OCI-LY1 (cell line): Measurements from ENCODE around the gene CERS6.

ENCODE experiments used
- H2AFZ ChIP-seq: fragments of 200-600 bp; sonication (generic), shearing (Covaris generic); 2 replicates; pipeline ENCODE4 v1.6.0; 2014; ENCODE audit warnings: antibody characterized with exemption, mild to moderate bottlenecking, low read length
- H3F3A ChIP-seq: fragments of 200-600 bp; sonication (generic), shearing (Covaris generic); 2 replicates; pipeline ENCODE4 v1.6.0; 2014; ENCODE audit warnings: mild to moderate bottlenecking, antibody characterized with exemption, low read length, moderate library complexity; ENCODE audit not compliant: insufficient read depth
- H3K27ac ChIP-seq: fragments of 200-600 bp; sonication (generic); 2 replicates; pipeline ENCODE4 v1.5.1; 2014; ENCODE audit warnings: low read length, mixed run types, mild to moderate bottlenecking, low read depth; ENCODE audit not compliant: poor library complexity, severe bottlenecking
- H3K27me3 ChIP-seq: fragments of 200-600 bp; sonication (generic); 2 replicates; pipeline ENCODE4 v1.6.0; 2014; ENCODE audit warnings: antibody characterized with exemption, mild to moderate bottlenecking, low read length, moderate library complexity; ENCODE audit not compliant: insufficient read depth
- H3K36me3 ChIP-seq: fragments of 200-600 bp; sonication (generic); 2 replicates; pipeline ENCODE4 v1.6.1; 2014; ENCODE audit warnings: mild to moderate bottlenecking, antibody characterized with exemption, low read length, moderate library complexity, mixed read lengths; ENCODE audit not compliant: insufficient read depth
- H3K4me1 ChIP-seq: fragments of 200-600 bp; sonication (generic); 2 replicates; pipeline ENCODE4 v1.5.1; 2014; ENCODE audit warnings: mild to moderate bottlenecking, low read length, moderate library complexity; ENCODE audit not compliant: insufficient read depth, severe bottlenecking
- H3K4me2 ChIP-seq: fragments of 200-600 bp; sonication (generic), shearing (Covaris generic); 2 replicates; pipeline ENCODE4 v1.6.1; 2014; ENCODE audit warnings: low read length
- H3K4me3 ChIP-seq: fragments of 200-600 bp; sonication (generic); 2 replicates; pipeline ENCODE4 v1.5.1; 2014; ENCODE audit warnings: low read length, low read depth, mild to moderate bottlenecking, mixed read lengths; ENCODE audit not compliant: poor library complexity, severe bottlenecking
- H3K79me2 ChIP-seq: fragments of 200-600 bp; shearing (Covaris generic); 2 replicates; pipeline ENCODE4 v1.6.1; 2016; ENCODE audit warnings: mixed run types, low read length, mixed read lengths; ENCODE audit not compliant: insufficient read depth
- H3K9ac ChIP-seq: fragments of 200-600 bp; sonication (generic), shearing (Covaris generic); 2 replicates; pipeline ENCODE4 v1.6.1; 2014; ENCODE audit warnings: mild to moderate bottlenecking, low read length, mixed read lengths
- H3K9me2 ChIP-seq: fragments of 200-600 bp; sonication (generic), shearing (Covaris generic); 2 replicates; pipeline ENCODE4 v1.6.1; 2014; ENCODE audit warnings: low read depth, mild to moderate bottlenecking, low read length, mixed read lengths
- H3K9me3 ChIP-seq: fragments of 200-600 bp; shearing (Covaris generic); 2 replicates; pipeline ENCODE4 v1.6.1; 2014; ENCODE audit warnings: low read length, mixed read lengths
- H4K20me1 ChIP-seq: fragments of 200-600 bp; sonication (generic), shearing (Covaris generic); 2 replicates; pipeline ENCODE4 v1.6.0; 2016; ENCODE audit warnings: mild to moderate bottlenecking, low read length; ENCODE audit not compliant: insufficient read depth
- CTCF ChIP-seq: fragments of 200-600 bp; sonication (generic), shearing (Covaris generic); IDR thresholded peaks from 2 replicates; pipeline ENCODE4 v1.5.1; 2017; ENCODE audit warnings: mild to moderate bottlenecking, antibody characterized with exemption, low read length, moderate library complexity, mixed read lengths
- EZH2 ChIP-seq: fragments of 200-600 bp; sonication (generic), shearing (Covaris generic); IDR thresholded peaks from 2 replicates; pipeline ENCODE4 v1.8.0; 2017; ENCODE audit warnings: borderline replicate concordance, mixed run types, mild to moderate bottlenecking, antibody characterized with exemption, low read length, moderate library complexity, mixed read lengths

The CERS6 gene

GRCh38 chr2:168429988-168430387, 26.1 kb upstream of the CERS6 start:
- TF ChIP-seq CTCF (no peak), EZH2 (no peak)
- Histone ChIP-seq H3K79me2 (no peaks in the 10 kb centered on the region), H3K9me3 (no peaks in the 10 kb centered on the region), H3K4me2 (no peak overlapping the region), H3K9me2 (no peaks in the 10 kb centered on the region), H4K20me1 (no peaks in the 10 kb centered on the region), H2AFZ (no peak overlapping the region), H3K36me3 (no peaks in the 10 kb centered on the region), H3K4me3 (no peak overlapping the region), H3K9ac (no peak overlapping the region), H3K4me1 (no peaks in the 10 kb centered on the region), H3K27me3 (no peaks in the 10 kb centered on the region), H3F3A (no peaks in the 10 kb centered on the region), H3K27ac (no peak overlapping the region)

GRCh38 chr2:168430431-168430830, 25.6 kb upstream of the CERS6 start:
- no peak overlapping the region for H2AFZ ChIP-seq
- no peak overlapping the region for H3K9ac ChIP-seq

GRCh38 chr2:168431301-168432024, 24.6 kb upstream of the CERS6 start:
- Histone ChIP-seq H2AFZ (no peak overlapping the region), H3K9me2 (no peaks in the 10 kb centered on the region), H3K4me3 (no peak overlapping the region), H3K9me3 (no peaks in the 10 kb centered on the region), H3K79me2 (no peaks in the 10 kb centered on the region), H3K4me2 (no peak overlapping the region), H3K9ac (no peak overlapping the region), H3F3A (no peaks in the 10 kb centered on the region), H3K27me3 (no peaks in the 10 kb centered on the region), H3K27ac (no peak overlapping the region), H4K20me1 (no peaks in the 10 kb centered on the region), H3K36me3 (no peaks in the 10 kb centered on the region), H3K4me1 (no peaks in the 10 kb centered on the region)
- TF ChIP-seq CTCF (no peak), EZH2 (no peak)

More at GRCh38 chr2:168430431-168430830, 25.6 kb upstream of the CERS6 start:
- no peaks in the 10 kb centered on the region for H3F3A ChIP-seq
- no peaks in the 10 kb centered on the region for H3K4me1 ChIP-seq
- no peaks in the 10 kb centered on the region for H3K36me3 ChIP-seq
- H3K27ac ChIP-seq, result no peak overlapping the region
- no peak overlapping the region for H3K4me3 ChIP-seq
- no peaks in the 10 kb centered on the region for H3K9me3 ChIP-seq
- no peaks in the 10 kb centered on the region for H3K27me3 ChIP-seq
- no peak overlapping the region for H3K4me2 ChIP-seq
- TF ChIP-seq EZH2 (no peak), CTCF (no peak)
- no peaks in the 10 kb centered on the region for H4K20me1 ChIP-seq
- no peaks in the 10 kb centered on the region for H3K79me2 ChIP-seq
- no peaks in the 10 kb centered on the region for H3K9me2 ChIP-seq
